HG03558 (cell line): Measurements from ENCODE around the gene BRIP1.

Source experiments
- ATAC-seq: cut with Tn5 transposase; IDR thresholded peaks from one replicate; pipeline ENCODE4 v1.9.1; 2021; ENCODE audit warnings: moderate number of reproducible peaks; ENCODE audit not compliant: unreplicated experiment; ENCODE audit errors: extremely low read depth

Gene BRIP1

DNA sequence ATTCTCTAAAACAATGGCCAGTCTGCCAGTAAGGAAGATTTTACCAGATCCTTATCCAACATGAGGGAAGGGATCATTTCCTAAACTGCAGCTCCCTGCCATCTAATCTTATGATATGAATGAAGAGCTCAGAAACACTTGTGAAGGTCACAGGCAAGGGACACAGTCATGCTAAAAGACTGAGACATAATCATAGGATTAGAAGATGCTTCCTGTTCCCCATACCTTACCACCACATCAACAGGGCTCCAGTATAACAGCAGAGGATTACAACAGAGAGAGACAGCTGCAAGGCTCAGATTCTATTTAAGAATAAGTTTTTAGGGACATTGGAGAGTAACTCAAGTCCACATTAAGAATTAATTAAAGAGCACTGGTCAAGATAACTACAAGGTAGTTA, 93.3 kb downstream of the BRIP1 start:
- ATAC-seq: no peak

DNA sequence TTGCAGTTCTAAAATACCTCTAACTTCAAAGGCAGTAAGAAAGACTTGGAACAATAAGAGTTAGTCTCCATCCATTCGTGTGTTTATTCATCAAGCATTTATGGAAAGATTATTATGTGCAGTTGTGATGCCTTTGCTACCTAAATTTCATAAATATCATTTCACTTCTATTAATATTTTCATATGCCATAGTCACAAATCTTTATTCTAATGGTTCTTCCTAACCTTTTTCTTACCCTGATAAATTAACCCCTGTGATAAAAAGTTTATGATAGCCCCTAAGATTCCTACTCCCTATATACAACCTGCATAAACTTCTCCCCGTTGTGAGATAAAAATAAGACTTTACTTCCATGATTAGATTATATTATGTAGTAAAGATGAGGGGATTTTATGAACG, 94.9 kb downstream of the BRIP1 start:
- ATAC-seq: no peak

DNA sequence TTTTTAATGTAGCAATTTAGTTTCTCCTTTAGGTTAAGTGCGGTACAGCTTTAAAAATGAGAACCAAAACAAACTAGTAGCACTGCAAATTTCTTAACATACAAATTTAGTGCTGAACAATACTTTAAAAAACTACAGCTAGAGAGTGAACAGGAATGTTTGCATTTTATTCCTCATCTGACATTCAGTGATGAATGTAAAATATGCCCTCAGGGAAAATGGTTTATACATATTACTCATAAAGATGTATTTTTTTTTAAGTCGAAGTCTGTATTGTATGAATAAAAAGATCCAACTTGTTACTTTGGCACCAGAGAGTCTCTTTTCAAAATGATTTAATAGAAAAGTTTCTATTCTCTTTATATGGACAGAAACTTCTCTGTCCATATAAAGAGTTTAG, 96.8 kb downstream of the BRIP1 start:
- no peak for ATAC-seq

DNA sequence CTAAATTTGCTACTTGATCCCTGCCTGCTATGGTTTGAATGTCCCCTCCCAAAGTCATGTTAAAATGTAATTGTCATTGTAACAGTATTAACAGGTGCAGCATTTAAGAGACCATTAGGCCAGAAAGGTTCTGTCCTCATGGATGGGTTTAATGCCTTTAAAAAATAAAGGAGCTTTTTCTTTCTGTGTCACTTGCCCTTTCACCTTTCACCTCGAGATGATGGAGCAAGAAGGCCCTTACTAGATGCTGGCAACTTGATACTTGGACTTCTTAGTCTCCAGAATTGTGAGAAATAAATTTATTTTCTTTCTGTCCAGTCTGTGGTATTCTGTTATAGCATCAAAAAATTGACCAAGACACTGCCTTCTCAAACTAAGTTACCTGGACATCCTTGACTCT, 98.5 kb downstream of the BRIP1 start:
- ATAC-seq: no peak

DNA sequence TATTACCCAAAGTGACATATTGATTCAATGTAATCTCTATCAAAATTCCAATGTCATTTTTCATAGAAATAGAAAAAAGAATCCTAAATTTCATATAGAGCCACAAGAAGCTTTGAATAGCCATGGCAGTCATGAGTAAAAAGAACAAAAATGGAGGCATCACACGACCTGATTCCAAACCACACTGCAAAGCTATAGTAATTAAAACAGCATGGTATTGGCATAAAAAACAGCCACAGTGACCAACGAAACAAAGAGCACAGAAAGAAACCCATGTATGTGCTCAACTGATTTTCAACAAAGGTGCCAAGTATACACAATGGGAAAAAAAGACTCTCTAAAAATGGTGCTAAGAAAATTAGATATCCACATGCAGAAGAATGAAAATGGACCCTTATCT, 101.5 kb downstream of the BRIP1 start:
- ATAC-seq: no peak

DNA sequence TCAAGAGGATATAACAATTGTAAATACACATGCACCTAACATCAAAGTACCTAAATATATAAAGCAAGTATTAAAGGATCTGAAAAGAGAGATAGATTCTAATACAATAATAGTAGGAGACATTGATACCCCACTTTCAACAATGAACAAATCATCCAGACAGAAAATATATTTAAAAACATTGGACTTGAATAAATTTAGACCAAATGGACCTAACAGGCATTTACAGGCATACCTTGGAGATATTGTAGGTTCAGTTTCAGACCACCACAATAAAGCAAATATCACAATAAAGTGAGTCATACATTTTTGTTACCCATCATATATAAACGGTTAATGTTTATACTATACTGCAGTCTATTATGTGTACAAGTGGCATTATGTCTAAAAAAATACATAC, 104.0 kb downstream of the BRIP1 start:
- ATAC-seq: no peak

DNA sequence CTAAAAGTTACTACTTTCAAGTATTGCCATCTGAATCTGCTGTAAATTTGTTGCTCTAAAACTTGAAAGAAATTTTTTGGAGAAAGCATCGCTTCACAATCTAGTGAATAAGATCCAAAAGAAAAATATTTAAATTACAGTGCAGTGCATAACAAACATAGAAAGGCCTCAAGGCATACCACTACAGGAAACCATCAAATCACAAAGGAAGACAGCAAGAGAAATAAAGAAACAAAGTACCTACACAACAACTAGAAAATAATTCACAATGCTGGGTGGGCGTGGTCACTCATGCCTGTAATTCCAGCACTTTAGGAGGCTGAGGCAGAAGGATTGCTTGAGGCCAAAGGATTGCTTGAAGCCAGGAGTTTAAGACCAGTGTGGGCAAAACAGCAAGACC, 104.9 kb downstream of the BRIP1 start:
- ATAC-seq: no peak

DNA sequence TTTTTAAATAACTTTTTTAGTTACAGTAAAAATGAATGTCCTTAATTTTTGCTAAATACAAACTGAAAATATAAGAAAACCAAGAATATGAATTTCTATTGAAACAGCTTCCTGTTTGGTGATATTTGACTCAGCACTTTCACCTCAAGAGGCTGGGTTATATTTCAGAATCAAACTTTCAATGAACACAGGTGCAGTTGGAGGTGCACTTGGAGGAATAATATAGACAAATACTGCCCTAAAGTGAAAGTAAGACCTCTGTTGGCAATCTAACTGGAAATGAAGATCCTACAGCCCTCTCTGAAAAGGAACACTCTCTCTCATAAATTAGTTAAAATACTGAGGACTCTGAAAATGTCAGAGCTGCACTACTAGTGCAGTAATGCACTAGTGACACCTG, 106.2 kb downstream of the BRIP1 start:
- no peak for ATAC-seq

DNA sequence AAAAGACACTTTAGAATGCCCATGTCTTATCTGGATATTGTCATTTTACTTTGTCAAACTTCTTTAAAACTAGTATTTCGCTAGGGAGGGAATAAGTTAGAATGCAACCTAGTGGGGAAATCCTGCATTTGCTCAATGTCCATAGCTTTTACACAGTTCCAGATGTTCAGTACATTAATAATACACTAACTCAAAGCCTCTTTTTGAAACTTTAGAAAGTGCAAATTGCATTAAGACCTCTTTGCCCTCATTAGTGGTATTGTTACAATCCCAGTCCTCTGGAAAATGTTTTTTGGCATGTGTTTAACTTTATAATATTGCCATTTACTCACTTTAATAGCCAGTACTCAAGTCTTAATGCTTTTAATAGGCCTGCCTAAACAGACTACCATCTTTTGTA, 106.8 kb downstream of the BRIP1 start:
- ATAC-seq: no peak

DNA sequence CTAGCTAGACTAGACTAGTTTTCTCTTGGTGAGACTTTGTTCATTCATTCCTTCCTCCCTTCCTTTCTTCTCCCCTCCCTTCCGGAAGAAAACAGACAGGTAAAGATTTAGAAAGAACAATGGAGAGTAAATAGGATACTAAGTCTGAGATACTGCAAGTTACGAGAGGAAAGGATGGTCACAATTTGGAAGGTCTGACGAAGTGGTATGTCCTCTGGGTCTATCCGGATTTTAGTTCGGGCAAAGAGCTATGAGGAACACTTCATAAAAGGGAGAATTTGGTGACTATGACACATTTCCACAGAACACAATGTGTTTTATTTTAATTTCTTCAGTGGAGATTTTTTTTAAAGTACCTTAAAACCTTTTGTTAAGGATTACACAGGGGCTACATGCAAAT, 107.7 kb downstream of the BRIP1 start:
- ATAC-seq: no peak

DNA sequence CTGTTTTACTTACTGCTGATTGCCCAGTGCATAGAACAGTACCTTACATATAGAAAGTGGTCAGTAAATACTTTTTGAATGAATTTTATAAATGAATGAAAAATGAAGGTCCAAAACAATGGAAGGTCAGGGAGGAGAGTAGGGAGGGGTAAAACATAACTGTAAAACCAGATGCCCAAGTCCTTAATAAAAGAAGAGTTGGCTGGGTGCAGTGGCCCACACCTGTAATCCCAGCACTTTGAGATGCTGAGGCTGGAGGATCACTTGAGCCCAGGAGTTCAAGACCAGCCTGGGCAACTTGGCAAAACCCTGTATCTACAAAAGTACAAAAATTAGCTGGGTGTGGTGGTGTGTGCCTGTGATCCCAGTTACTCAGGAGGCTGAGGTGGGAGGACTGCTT, 108.2 kb downstream of the BRIP1 start:
- no peak for ATAC-seq

DNA sequence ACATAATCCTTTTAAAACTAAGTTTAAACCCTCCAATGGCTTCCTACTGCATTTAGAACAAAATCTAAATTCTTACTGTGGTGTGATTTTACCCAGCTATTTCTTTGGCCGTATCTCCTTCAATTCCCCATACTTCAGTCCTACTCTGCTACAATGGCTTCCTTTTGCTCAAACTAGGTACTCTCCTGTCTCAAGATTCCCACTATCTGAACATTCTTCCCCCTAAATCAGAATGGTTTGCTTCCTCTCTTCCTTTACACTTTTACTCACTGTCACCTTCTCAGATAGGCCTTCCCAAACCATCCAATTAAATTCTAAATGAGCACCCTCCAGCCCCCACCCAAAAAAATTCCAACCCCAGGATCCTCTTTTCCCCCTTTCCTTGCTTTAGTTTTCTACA, 109.2 kb downstream of the BRIP1 start:
- ATAC-seq: no peak

DNA sequence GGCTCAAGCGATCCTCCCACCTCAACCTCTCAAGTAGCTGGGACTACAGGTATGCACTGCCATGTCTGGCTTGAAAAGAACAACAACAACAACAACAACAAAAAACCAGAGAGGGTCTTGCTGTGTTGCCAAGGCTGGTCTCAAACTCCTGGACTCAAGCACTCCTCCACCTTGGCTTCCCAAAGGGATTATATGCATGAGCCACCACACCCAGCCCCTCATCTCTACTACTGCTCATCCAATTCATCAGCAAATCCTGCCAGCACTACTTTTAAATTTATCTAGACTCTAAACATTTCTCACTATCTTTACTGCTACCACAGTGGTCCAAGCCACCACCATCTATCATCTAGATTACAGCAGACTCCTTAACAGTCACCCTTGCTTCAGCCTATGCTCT, 109.6 kb downstream of the BRIP1 start:
- ATAC-seq: no peak

DNA sequence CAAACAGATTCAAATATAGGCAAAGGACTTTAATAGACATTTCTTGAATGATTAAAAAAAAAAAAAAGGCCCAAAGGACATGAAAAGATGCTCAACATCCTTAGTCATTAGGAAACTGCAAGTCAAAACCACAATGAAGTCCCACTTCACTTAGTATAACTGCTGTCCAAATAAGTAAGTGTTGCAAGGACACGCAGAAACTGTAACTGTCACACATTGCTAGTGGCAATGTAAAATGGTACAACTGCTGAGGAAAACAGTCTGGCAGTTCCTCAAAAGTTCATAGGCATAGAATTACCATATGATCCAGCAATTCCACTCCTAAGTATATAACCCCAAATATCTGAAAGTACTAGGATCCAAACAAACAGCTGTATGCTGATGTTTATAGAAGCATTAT, 112.7 kb downstream of the BRIP1 start:
- ATAC-seq: peak; percentile 93

DNA sequence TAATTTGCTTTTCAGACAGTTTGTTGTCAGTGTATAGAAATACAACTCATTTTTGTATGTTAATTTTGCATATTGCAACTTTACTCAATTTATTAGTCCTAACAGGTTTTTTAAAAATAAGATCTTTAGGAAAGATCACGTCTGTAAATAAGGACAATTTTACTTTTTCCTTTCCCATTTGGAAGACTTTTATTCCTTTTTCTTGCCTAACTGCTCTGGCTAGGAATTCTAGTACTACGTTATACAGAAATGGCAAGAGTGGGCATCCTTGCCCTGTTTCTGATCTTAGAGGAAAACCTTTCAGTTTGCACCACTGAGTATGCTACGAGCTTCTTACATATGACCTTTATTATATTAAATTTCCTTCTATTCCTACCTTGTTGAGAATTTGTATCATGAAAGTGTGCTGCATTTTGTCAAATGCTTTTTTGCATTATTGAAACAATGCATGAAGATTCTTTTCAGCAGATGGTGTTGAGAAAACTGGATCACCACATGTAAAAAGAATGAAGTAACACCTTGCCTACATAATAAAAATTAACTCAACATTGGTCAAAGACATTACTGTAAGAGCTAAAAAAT, 113.4 kb downstream of the BRIP1 start:
- no peak for ATAC-seq

DNA sequence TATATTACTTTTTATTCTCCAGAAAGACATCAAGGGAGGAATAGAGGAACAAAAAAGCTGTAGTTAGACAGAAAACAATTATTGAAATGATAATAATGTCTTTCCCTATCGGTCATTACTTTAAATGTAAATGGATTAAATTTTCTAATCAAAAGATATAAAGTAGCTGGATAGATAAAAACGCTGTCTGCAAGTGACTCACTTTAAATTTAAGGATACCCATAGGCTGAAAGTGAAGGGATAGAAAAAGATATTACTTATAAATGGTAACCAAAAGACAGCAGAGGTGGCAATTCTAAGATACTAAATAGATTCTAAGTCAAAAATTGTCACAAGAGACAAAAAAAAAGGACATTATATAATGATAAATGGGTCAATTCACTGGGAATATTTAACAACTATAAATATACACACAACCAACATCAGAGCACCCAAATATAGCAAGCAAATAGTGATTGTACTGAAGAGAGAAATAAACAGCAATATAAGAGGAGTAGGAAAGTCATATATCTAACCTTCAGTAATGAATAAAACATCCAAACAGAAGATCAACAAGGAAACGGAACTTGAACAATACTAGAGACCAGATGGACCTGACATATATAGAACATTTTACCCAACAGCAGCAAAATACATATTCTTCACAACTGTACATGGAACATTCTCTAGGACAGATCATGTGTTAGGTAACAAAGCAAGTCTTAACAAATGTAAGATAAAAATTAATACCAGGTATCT, 116.9 kb downstream of the BRIP1 start:
- no peak for ATAC-seq

DNA sequence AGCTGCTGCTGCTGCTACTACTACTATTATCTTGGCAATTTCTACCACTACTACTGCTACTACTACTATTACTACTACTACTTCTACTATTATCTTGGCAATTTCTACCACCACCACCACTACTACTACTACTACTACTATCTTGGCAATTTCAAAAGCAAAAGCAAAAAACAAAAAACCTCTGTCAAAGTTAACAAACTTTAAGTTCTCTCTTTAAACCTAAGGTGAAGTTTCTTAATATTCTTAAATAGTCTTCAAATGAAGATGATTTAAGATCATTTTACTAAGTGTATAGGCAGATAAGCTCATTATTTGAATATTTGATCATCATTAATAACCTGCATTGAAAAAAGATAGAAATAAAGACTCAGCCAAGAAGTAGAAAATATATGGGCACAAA, 118.5 kb downstream of the BRIP1 start:
- ATAC-seq: no peak

DNA sequence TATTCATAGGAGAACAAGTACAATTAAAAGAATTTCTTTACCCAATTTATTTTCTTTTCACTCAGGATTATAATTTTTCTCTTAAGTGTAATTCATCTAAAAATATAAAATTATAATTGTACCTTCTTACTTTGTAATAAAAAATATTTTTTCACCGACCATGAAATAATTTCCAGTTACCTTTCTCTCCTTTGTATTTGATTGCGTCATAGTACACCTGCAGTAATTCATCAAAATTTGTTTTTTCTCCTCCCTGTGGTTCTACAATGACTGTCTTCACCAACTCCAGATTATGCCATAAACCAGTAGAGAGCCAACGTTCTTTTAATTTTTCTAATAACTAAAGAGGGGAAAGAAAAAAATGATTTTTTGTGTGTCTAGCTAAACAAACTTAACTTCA, 119.1 kb downstream of the BRIP1 start:
- no peak for ATAC-seq

DNA sequence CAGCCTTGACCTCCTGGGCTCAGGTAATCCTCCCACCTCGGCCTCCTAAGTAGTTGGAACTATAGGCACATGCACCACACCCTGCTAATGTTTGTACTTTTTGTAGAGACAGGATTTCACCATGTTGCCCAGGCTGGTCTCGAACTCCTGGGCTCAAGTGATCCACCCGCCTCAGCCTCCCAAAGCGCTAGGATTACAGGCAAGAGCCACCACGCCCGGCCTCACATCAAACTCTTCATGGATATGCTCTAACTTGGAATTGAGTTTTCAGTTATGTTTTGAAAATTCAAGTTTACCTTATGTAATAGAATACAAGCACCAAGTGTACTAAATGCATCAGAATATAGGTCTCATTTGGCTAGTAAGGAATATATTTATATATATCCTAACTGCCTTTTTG, 119.6 kb downstream of the BRIP1 start:
- no peak for ATAC-seq

DNA sequence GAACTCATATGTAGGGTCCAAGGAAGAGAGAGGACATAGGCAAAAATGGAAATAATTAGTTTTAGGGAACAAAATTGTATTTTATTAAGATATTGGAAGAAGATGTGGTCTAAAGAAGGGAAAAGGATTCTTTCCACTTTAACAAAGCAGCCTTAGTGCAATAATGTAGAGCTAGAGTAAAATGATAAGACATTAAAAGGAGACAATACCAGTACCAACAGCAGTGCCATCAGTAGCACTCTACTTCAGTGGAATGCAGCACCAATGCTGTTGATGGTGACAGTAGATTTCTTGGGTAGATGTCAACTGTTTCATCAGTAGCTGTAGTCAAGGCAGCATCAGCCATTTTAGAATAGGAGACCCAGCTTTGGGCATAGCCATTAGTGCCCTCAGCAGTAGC, 124.3 kb downstream of the BRIP1 start:
- ATAC-seq: no peak

DNA sequence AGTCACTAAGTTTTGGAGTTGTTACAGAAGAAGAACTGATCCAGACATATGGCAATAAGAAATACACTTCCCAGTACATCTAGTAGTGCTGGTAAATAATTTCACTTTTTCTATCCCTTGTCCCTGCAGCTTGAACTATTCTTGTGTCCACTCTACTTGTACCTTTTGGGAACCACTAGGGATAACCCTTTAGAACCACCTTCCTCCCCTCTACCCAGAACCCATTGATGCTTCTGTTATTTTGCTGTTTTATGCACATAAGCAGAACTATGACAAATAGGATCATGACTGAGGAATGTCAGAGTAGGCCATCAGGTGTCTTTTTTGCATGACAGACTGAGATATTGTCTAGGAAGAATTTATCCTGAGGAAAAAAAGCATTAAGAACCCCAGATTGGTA, 125.1 kb downstream of the BRIP1 start:
- ATAC-seq: no peak

DNA sequence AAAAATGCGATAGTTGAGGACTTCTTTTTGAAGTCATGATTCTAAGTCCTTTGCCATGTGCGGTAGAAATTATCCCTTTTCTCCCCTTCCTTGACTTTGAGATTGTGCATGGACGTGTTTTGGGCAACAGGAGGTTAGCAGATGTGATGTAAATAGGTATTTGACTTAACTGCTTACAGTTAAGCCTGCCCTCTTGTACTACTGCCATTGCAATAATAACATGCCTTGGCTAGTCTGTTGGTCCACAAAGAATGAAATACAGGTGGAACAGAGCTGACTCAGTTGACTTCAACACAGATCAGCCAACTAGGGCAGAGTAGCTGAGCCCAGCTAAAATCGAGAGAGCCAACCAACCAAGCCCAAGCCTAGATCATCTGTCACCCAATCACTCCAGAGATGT, 125.5 kb downstream of the BRIP1 start:
- no peak for ATAC-seq
